Skeletal muscle cell (primary cell): ENCODE results near the gene MED7.

Source experiments
- DNase-seq: peaks from one replicate; pipeline ENCODE4 v3.0.0-alpha.2; 2010; ENCODE audit warnings: low read depth
- H3K4me3 ChIP-seq: 2 replicates; pipeline ENCODE4 v1.5.1; 2011; ENCODE audit warnings: low read depth, mild to moderate bottlenecking, control low read depth, low read length, moderate library complexity

The MED7 gene

DNA sequence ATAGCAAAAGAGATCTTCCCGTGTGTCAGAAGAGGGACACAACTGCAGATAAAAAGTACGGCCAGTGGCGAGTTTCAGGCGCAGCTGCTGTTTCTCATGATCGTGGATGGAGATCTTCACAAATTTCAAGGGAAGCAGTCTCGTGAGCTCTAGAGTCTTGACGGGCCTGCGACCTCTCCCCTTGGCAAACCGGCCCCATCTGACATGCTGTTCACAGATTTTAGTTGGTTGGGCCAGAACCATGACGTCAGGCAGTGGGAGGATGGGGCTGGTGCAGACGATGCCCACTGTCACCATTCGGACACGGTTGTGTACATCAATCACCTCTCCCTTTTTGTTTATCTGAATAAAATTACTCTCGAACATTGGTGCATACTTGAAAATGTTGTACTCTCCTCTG is 23.0 kb upstream of the MED7 start:
- DNase-seq, result no peak
- H3K4me3 ChIP-seq, result no peak overlapping the region

DNA sequence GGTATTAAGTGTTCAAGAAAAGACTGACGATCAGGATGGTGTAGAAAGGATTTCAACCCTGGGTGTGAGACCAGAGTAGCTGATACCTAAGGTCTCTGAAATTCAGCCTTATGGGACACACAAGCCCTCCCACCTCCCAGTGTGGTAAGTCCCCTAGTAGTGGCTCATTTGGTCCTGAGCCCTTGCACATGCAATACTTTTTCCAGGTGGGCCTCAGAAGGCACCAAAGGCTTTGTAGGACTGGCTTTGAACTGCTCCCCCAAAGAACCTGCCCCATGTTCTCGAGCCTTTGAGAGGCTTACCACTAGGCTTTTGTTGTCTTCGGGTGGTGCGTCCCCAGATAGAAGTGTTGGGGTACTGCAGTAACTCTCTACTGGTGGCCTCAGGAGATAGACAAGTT is 22.6 kb upstream of the MED7 start:
- DNase-seq, result no peak
- no peak overlapping the region for H3K4me3 ChIP-seq

GRCh38 chr5:157164521-157164920 is 21.9 kb upstream of the MED7 start:
- H3K4me3 ChIP-seq, result no peak overlapping the region
- no peak for DNase-seq

DNA sequence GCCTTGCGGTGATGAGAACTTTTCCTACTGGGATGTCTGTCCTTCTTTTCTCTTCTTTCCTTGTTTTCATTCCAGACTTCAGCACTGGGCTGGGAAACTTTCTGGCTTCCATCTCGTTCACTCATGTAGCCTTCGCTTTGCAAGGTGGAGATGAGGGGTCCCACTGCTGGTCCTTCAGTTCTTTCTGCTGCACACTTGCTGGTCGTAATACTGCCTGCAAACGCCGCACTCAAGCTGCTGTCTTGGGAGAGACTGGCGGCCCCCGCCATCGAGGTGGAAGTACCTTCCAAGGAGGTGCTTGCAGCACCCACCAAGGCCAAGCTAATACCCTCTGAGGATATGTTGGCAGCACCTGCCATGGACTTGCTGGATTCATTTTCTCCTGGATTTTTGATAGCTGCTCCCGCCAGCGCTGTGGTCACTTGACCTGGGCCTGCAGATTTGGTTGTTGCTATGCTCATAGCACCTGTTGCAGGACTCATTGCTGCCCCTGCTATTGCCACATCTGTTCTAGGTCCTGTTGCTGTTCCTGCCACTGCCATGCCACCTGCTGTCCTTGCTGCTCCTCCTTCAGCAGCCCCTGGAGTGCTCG is 20.4 kb upstream of the MED7 start:
- no peak overlapping the region for H3K4me3 ChIP-seq
- DNase-seq, result no peak

DNA sequence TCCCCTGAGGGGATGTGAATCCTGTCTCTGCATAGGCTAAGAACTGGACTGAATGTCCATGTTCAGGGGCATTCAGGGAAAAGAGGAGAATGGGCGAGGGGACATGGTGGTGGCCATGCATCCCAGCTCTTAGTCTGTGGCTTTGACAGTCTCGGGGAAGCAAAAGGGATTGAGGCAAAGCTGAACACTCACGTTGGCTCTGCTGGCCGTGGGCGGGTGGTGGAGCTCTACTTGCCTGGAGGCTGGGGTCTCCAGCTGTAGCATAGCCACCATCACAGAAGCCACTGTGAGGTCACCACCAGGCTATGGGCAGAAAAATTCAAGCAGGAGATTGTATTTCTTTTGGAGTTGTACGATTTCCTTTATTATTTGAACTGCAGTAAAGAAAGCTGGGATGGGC is 19.3 kb upstream of the MED7 start:
- H3K4me3 ChIP-seq, result no peak overlapping the region
- no peak for DNase-seq

GRCh38 chr5:157160001-157160400 is 17.3 kb upstream of the MED7 start:
- no peak for DNase-seq
- no peak overlapping the region for H3K4me3 ChIP-seq

DNA sequence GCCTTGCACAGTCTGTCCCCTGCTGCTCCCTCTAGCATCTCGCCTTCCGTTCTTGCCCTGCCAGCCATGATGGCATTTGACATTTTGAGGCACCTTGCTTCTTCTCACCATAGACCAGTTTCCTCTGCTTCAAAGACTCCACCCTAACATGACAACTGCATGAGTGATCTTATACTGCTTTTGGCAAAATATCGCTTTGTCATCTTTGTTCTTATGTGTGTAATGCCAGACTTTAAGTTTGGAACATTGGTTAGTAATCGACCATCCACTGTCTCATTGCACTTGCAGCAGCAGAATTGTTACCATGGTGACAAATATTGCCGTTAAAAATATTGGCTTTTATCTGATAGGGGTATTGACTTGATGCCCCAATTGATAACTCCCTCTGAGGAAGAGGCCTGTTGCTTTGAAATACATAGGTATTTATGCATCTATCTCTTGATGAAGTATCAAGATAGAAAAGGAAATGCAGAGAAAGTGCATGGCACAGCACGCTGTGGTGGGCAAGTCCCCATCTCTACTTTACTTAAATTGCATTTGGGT is 16.6 kb upstream of the MED7 start:
- no peak overlapping the region for H3K4me3 ChIP-seq
- DNase-seq, result no peak

- no peak for DNase-seq
- H3K4me3 ChIP-seq, result no peak overlapping the region
Measured at GRCh38 chr5:157157293-157157891, 14.7 kb upstream of the MED7 start.

- DNase-seq, result no peak
- no peak overlapping the region for H3K4me3 ChIP-seq
Measured at GRCh38 chr5:157155297-157155696, 12.6 kb upstream of the MED7 start.

- no peak overlapping the region for H3K4me3 ChIP-seq
- no peak for DNase-seq
Measured at GRCh38 chr5:157150995-157151394, 8.3 kb upstream of the MED7 start.

GRCh38 chr5:157148734-157149615 is 6.3 kb upstream of the MED7 start:
- no peak for DNase-seq
- H3K4me3 ChIP-seq, result no peak overlapping the region

DNA sequence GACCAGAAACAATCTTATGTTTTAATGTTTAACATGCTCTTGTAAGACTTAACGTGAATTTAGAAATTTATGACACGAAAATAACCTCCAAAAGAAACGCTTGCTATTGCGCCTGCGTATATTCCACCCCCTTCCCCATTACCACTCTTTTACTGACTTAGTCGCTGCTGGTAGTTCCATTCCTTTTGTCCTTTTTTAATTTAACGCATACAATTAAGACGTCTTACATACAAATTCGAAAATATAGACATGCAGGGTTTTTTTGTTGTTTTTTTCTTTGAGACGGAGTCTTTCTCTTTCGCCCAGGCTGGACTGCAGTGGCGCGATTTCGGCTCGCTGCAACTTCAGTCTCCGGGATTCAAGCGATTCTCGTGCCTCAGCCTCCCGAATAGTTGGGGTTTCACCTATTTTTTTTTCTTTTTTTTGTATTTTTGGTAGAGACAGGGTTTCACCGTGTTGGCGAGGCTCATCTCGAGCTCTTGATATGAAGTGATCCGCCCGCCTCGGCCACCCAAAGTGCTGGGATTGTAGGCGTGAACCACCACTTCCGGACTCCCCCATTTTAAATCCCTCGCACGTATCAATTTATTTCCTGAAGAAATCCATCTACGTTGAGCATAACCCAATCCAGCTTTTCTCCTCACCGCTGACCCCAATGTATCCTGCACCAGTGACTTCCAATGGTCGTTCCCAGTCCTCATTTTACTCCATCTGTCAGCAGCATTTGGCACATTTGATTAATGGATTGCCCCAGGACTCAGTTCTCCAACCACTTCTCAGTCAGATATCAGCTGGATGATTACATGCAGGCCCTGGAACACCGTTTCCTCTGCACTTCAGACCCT is 684 bp upstream of the MED7 start:
- DNase-seq, result no peak
- peak overlapping the region; percentile 100 for H3K4me3 ChIP-seq

DNA sequence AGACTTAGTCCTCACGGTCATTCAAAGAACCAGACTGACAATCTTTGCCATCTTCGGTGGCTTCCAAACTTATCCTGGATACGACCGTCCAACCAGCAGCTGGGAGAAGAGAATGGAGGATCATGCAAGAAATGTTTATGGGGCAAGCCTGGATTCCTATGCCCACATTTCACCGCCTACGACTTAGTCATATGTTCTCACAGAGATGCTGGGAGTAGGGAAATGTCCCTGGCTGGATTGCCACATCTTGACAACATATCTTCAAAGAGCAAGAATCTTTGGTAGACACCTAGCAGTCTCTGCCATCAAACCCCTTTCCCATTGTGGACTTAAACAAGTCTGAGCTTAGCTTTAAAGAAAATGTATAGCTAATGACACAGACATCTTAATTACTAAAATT is 5.0 kb downstream of the MED7 start:
- no peak overlapping the region for H3K4me3 ChIP-seq
- DNase-seq, result peak; percentile 23

DNA sequence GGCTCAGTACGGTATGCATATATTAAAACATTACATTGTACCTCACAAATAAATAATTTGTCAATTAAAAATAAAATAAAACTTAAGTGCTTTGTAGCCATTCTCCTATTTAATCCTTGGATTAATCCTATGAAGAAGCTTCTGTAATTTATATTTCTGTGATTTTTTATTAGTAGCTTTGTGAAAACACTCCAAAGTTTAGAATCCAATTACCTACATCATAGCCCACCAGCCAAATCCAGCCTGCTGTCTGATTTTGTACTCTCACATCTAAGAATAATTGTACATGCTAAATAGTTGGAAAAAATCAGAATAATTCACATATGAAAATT is 10.4 kb downstream of the MED7 start:
- no peak for DNase-seq
- no peak overlapping the region for H3K4me3 ChIP-seq

DNA sequence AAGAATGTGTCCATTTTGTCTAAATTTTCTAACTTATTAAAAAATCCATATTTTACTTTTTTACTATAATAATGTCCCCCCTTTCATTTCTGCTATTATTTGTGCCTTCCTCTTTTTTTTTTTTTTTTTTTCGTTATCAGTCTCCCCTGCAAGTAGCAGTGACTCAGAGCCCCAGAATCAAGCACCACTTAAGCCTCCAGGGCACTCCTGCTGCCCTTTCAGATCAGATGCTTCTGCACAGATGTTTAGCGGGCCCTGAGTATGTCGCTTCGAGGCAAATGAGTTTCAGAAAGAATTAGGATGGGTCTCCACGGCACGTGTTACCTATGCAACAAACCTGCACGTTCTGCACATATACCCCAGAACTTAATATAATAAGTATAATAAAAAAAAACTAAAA is 11.7 kb downstream of the MED7 start:
- DNase-seq, result no peak

GRCh38 chr5:157121709-157122108 is 21.0 kb downstream of the MED7 start:
- no peak for DNase-seq
- no peak overlapping the region for H3K4me3 ChIP-seq

More for the DNA sequence above, 11.7 kb downstream of the MED7 start:
- H3K4me3 ChIP-seq, result no peak overlapping the region

DNA sequence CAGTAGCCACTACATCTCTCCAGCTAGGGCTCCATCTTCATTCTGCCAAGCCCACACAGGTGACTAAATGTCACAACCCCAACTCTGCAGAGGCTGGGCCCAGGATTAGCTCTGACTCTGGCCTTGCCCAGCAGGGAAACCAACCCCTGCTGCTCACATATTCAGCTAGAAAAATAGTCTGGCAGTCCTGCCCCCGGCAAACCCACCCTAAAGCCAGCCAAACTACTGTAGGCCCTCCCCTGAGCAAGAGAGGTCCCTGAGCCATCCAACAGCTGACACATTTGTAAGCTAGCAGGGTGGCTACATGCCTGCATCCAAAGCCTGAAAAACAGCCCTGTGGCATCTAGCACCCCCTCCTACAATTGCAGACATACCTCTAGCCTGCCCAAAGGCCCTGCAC is 22.6 kb downstream of the MED7 start:
- DNase-seq, result no peak
- H3K4me3 ChIP-seq, result no peak overlapping the region

DNA sequence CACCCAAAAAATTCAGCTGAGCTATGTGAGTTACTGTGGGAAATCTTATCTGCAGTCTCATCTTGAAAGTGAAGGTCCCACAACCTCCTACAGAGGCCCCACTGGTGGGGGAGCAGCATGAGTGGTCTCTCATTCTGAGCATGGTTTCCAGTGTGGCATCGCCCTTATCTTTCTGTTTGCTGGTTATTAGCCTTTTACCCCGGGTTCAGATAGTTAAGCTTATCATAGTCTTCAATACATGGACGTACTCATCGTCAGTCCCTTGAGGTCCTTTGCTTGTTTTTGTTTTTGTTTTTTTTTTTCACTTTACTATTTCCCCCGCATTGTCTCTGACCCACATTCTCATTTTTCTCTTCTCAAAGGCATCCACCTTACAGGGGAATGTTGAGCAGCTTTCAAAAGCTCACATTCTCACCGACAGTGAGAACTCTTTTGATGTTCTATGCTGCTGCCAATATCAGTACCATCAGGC is 26.1 kb downstream of the MED7 start:
- DNase-seq, result no peak
- no peak overlapping the region for H3K4me3 ChIP-seq

- no peak overlapping the region for H3K4me3 ChIP-seq
- DNase-seq, result no peak
Measured at GRCh38 chr5:157115502-157115901, 27.2 kb downstream of the MED7 start.

GRCh38 chr5:157115012-157115411 is 27.7 kb downstream of the MED7 start:
- no peak for DNase-seq
- no peak overlapping the region for H3K4me3 ChIP-seq
